ENCODE data around the gene CADPS.

CADPS gene

DNA sequence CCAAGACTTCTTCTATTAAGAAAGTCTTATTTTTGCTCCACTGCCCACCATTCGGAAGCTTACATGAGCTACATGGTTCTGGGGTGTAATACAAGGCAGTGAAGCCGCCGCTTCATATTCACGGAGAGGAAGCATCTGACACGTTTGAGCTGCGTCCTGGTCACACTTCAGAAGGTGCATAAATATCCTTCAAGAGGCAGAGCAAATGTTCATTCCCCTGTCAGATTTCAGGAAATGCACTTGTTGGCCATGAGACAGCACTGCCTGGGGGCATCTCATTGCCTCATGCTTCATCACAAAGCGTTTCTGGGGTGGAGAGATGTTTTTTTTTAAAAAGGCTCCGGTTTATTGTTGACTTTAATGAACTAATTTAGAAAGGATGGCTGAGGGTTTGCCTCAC lies 119.9 kb downstream of the CADPS start:
- DNase-seq (ENCODE audit: low read depth in 2 of 2) = no peak
- TF ChIP-seq, protein P1, sequence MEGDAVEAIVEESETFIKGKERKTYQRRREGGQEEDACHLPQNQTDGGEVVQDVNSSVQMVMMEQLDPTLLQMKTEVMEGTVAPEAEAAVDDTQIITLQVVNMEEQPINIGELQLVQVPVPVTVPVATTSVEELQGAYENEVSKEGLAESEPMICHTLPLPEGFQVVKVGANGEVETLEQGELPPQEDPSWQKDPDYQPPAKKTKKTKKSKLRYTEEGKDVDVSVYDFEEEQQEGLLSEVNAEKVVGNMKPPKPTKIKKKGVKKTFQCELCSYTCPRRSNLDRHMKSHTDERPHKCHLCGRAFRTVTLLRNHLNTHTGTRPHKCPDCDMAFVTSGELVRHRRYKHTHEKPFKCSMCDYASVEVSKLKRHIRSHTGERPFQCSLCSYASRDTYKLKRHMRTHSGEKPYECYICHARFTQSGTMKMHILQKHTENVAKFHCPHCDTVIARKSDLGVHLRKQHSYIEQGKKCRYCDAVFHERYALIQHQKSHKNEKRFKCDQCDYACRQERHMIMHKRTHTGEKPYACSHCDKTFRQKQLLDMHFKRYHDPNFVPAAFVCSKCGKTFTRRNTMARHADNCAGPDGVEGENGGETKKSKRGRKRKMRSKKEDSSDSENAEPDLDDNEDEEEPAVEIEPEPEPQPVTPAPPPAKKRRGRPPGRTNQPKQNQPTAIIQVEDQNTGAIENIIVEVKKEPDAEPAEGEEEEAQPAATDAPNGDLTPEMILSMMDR (IDR thresholded peaks at IDR 0.05; ENCODE audit: low read depth, low read length) = no peak
- no peak overlapping the region for H3K4me3 ChIP-seq (replicated peaks in 1 of 2; ENCODE audit: low read depth in 2 of 2, low read length in 2 of 2)

DNA sequence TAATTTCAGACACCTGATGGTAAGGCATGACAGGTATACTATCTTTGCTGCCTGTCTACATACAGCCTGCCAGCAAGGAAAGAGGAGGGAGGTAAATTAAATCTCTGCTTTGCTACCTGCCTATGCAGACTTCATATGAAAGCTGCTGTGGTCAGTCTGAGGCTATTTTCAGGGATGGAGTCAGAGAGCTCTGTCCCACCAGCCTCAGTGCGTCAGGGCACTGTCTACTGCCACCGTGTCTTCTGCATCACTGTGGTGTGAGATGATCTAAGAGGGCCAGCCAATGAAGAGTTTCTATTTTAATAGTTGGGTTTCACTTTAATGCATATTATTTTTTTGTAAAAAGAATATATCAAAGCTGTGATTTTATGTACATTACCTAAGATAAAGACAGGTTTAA lies 125.6 kb downstream of the CADPS start:
- DNase-seq (ENCODE audit: low read depth in 2 of 2) = no peak
- H3K4me3 ChIP-seq (replicated peaks in 1 of 2; ENCODE audit: low read depth in 2 of 2, low read length in 2 of 2) = no peak overlapping the region
- TF ChIP-seq, protein P1 (IDR thresholded peaks at IDR 0.05; ENCODE audit: low read depth, low read length) = no peak

DNA sequence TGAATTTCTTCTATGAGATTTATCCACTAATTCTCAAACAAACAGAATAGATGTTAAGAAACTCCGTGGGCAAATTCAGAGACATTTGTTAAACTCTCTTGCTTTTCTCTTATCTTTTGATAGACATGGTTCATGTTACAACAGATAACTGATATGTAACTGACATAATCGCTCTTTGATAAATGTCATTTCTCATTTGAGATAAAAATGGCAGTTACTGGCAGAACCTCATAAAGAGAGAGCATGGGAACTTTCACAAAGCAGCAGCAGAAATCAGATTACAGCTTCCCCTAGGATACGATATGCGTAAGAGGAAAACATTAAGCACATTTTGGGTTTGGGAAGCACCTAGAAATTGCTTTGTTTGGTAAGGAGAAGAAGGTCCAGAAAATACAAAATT lies 126.1 kb downstream of the CADPS start:
- TF ChIP-seq, protein P1 (IDR thresholded peaks at IDR 0.05; ENCODE audit: low read depth, low read length) = no peak
- H3K4me3 ChIP-seq (replicated peaks in 1 of 2; ENCODE audit: low read depth in 2 of 2, low read length in 2 of 2) = no peak overlapping the region
- DNase-seq (ENCODE audit: low read depth in 2 of 2) = no peak

DNA sequence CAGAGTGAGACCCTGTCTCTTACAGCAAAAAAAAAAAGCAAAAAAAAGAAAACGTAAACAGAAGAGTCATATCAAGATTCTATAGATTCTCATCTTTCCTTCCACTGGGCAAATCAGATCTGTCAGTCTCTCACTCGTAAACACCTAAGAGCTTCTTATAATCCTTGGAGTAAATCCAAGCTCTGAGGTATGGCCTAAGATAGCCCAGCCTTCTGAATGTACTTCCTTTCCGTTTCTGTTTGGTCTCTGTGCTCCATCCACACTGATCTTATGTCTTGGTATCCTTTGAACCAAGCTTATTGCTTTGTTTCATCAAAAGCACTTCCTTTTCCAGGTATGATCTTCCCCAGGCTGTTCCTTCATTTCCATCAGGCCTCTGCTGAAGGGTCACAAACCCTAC lies 137.8 kb downstream of the CADPS start:
- no peak overlapping the region for H3K4me3 ChIP-seq (replicated peaks in 1 of 2; ENCODE audit: low read depth in 2 of 2, low read length in 2 of 2)
- TF ChIP-seq, protein P1 (IDR thresholded peaks at IDR 0.05; ENCODE audit: low read depth, low read length) = no peak
- DNase-seq (ENCODE audit: low read depth in 2 of 2) = no peak

DNA sequence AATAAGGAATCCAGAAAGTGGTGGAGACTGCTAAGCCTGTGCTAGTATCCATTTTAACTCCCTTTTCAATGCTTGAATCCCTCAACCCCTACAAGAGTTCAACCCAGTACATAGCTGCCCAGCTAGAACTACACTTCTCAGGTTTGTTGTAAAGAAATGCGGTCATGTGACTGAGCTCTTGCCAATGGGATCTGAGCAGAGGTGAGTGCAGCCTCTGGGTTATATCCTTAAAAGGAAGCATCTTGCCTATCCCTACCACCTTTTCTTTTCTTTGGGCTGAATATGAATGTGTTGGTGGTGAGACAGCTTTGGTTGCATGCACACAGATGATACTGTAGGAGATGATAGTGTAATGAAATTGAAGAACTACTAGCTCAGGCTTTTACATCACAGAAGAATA lies 139.7 kb downstream of the CADPS start:
- H3K4me3 ChIP-seq (replicated peaks in 1 of 2; ENCODE audit: low read depth in 2 of 2, low read length in 2 of 2) = no peak overlapping the region
- DNase-seq (ENCODE audit: low read depth in 2 of 2) = no peak
- TF ChIP-seq, protein P1 (IDR thresholded peaks at IDR 0.05; ENCODE audit: low read depth, low read length) = no peak

DNA sequence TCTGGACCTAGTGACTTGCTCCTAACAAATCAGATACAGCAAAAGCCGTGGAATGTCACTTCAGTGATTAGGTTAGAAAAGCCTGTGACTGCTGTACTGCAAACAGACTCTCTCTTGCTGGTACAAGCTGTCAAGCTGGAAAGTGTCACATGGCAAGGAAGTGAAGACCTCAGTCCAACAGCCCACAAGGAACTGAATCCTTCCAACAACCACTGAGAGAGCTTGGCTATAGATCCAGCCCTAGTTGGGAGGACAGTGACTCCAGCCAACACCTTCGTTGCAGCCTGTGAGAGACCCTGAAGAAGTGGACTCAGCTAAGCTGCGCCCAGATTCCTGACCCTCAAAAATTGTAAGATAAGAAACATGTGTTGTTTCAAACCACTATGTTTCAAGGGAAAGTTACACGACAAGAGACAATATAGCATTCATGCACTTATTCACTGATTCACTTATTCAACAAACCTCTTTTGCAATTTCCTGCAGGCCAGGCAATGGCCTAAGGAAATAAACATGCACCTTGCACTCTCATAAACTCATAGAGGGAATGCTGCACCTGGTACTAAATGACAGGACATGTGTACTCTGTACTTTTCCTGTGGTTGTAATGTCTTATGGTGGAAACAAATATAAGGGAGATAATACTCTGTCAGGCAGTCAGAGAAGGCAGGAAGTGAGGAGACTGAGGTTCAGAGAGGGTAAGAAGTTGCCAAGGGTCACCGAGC lies 142.9 kb downstream of the CADPS start:
- TF ChIP-seq, protein P1 (IDR thresholded peaks at IDR 0.05; ENCODE audit: low read depth, low read length) = no peak

DNA sequence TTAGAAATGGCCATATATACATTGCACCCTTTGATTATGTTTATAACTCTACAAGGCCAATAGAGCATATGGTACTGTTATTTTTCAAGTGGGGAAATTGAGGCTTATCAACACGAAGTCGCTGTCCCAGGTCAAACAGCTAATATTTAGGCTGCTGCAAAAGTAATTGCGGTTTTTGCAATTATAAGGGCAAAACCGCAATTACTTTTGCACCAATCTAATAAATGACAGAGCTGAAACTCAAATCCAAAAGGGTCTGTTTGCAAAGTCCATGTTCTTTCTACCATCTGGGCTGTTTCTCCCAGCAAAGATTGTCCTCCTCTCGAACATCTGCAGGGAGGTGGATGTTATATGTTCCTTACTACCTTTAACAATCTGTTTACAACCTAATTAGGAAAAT lies 147.2 kb downstream of the CADPS start:
- TF ChIP-seq, protein P1 (IDR thresholded peaks at IDR 0.05; ENCODE audit: low read depth, low read length) = no peak
- no peak overlapping the region for H3K4me3 ChIP-seq (replicated peaks in 1 of 2; ENCODE audit: low read depth in 2 of 2, low read length in 2 of 2)
- DNase-seq (ENCODE audit: low read depth in 2 of 2) = no peak

More for the DNA sequence above, 142.9 kb downstream of the CADPS start:
- no peak for DNase-seq (ENCODE audit: low read depth in 2 of 2)
- no peak overlapping the region for H3K4me3 ChIP-seq (replicated peaks in 1 of 2; ENCODE audit: low read depth in 2 of 2, low read length in 2 of 2)

All from cardiac fibroblast (primary cell).